ENCODE measurements around the gene SCAND1. TPM values are rescaled to one million over a fixed set of nuclear protein-coding genes. Genes with fewer than 3 reads are reported as not detected.

The SCAND1 gene
- total and polyA plus RNA-seq, 8 donors: 24.2 to 224 (median 38.8) TPM

GRCh38 chr20:35942243-35942642 is 12.1 kb downstream of the SCAND1 start:
- H3K9me3 ChIP-seq: no peaks in the 10 kb centered on the region
- WGBS, 2 donors: 86 to 94% methylated on average over 2 of the region's 2 CpGs
- no peak overlapping the region for H3K27ac ChIP-seq
- peaks cover 0 to 5% (median 4%) of the 10 kb centered on the region in 3 donors for H3K36me3 ChIP-seq
- FAIRE-seq (no peak), ATAC-seq (no peak), DNase-seq (no peak)
- no peaks in the 10 kb centered on the region for H3K4me1 ChIP-seq
- H3K4me3 ChIP-seq: no peak overlapping the region
- no peak for TF ChIP-seq CTCF (IDR thresholded peaks at IDR 0.05)
- intact Hi-C loops (cut with DNase I): no loop called here
- no peaks in the 10 kb centered on the region for H3K27me3 ChIP-seq

GRCh38 chr20:35941620-35942019 is 12.7 kb downstream of the SCAND1 start:
- intact Hi-C loops (cut with DNase I): no loop called here
- Histone ChIP-seq H3K27me3 (no peaks in the 10 kb centered on the region), H3K4me3 (no peak overlapping the region), H3K4me1 (no peaks in the 10 kb centered on the region), H3K27ac (no peak overlapping the region), H3K36me3 (peaks cover 0 to 5% (median 3%) of the 10 kb centered on the region in 3 donors), H3K9me3 (no peaks in the 10 kb centered on the region)
- no peak for TF ChIP-seq CTCF (IDR thresholded peaks at IDR 0.05)
- ATAC-seq: no peak
- 88 to 95% methylated on average over 2 of the region's 2 CpGs for WGBS, 2 donors
- no peak for FAIRE-seq
- DNase-seq: no peak

- intact Hi-C loops (cut with DNase I): no loop called here
- Histone ChIP-seq H3K9me3 (no peaks in the 10 kb centered on the region), H3K27ac (no peak overlapping the region), H3K4me1 (no peaks in the 10 kb centered on the region), H3K27me3 (no peaks in the 10 kb centered on the region), H3K4me3 (no peak overlapping the region), H3K36me3 (peaks cover 0 to 5% (median 3%) of the 10 kb centered on the region in 3 donors)
- TF ChIP-seq CTCF (IDR thresholded peaks at IDR 0.05): no peak
- no peak for ATAC-seq
- no peak for DNase-seq
- 95 to 97% methylated on average over 3 of the region's 3 CpGs for WGBS, 2 donors
- FAIRE-seq: no peak
These were observed 15.0 kb downstream of the SCAND1 start for GRCh38 chr20:35939264-35939663.

GRCh38 chr20:35934050-35934449 is 20.3 kb downstream of the SCAND1 start:
- ATAC-seq (no peak), FAIRE-seq (no peak), DNase-seq (no peak)
- no peak overlapping the region for H3K4me3 ChIP-seq
- no peak for TF ChIP-seq CTCF (IDR thresholded peaks at IDR 0.05)
- H3K27me3 ChIP-seq: no peaks in the 10 kb centered on the region
- H3K4me1 ChIP-seq: no peaks in the 10 kb centered on the region
- peaks cover 0 to 15% (median 0%) of the 10 kb centered on the region in 3 donors for H3K36me3 ChIP-seq
- intact Hi-C loops (cut with DNase I): no loop called here
- H3K27ac ChIP-seq: no peak overlapping the region
- H3K9me3 ChIP-seq: no peaks in the 10 kb centered on the region
- WGBS, 2 donors: 93 to 95% methylated on average over 4 of the region's 4 CpGs

GRCh38 chr20:35929301-35929700 is 25.0 kb downstream of the SCAND1 start:
- Histone ChIP-seq H3K9me3 (no peaks in the 10 kb centered on the region), H3K4me3 (no peak overlapping the region), H3K27ac (no peak overlapping the region), H3K4me1 (no peaks in the 10 kb centered on the region), H3K27me3 (no peaks in the 10 kb centered on the region), H3K36me3 (peaks cover 0 to 12% (median 0%) of the 10 kb centered on the region in 3 donors)
- no peak for TF ChIP-seq CTCF (IDR thresholded peaks at IDR 0.05)
- intact Hi-C loops (cut with DNase I): no loop called here
- ATAC-seq: no peak
- no peak for DNase-seq
- no peak for FAIRE-seq
- 90 to 95% methylated on average over 2 of the region's 2 CpGs for WGBS, 2 donors

All from pancreas (tissue), 10 donors.